HepG2 (cell line): ENCODE data around the gene IGSF11.

ENCODE experiments used
- E2F2 ChIP-seq: sonication (generic); formaldehyde crosslinking; IDR thresholded peaks from 2 replicates; pipeline ENCODE4 v1.4.0; 2020; ENCODE audit warnings: missing genetic modification reagents, borderline replicate concordance
- POLR2A ChIP-seq, 2 experiments: IDR thresholded peaks; 2 replicates each; pipeline ENCODE4 v1.6.1; 2011; ENCODE audit warnings: low read depth in 2 of 2, low read length in 2 of 2, mild to moderate bottlenecking in 1 of 2, moderate library complexity in 1 of 2; ENCODE audit not compliant: insufficient read depth in 1 of 2
- SSRP1 ChIP-seq: IDR thresholded peaks from 2 replicates; pipeline ENCODE4 v1.6.1; 2016; ENCODE audit warnings: control low read depth
- XBP1 ChIP-seq: sonication (generic); formaldehyde crosslinking; IDR thresholded peaks from 2 replicates; pipeline ENCODE4 v1.5.0; 2020; ENCODE audit warnings: missing genetic modification reagents
- ZNF354B ChIP-seq: sonication (generic); formaldehyde crosslinking; IDR thresholded peaks from 2 replicates; pipeline ENCODE4 v1.8.0; 2022; ENCODE audit warnings: mild to moderate bottlenecking, missing genetic modification reagents
- ZNF549 ChIP-seq: sonication (generic); formaldehyde crosslinking; IDR thresholded peaks from 2 replicates; pipeline ENCODE4 v1.5.0; 2020; ENCODE audit warnings: missing genetic modification reagents
- TF ChIP-seq, protein P1 (sequence below): sonication (generic); formaldehyde crosslinking; IDR thresholded peaks from 2 replicates; pipeline ENCODE4 v1.5.0; 2020; ENCODE audit warnings: mild to moderate bottlenecking, missing genetic modification reagents, moderate library complexity
- TF ChIP-seq, protein P2 (sequence below): sonication (generic); formaldehyde crosslinking; IDR thresholded peaks from 2 replicates; pipeline ENCODE4 v1.5.0; 2020; ENCODE audit warnings: missing genetic modification reagents

- TF ChIP-seq, protein P1, sequence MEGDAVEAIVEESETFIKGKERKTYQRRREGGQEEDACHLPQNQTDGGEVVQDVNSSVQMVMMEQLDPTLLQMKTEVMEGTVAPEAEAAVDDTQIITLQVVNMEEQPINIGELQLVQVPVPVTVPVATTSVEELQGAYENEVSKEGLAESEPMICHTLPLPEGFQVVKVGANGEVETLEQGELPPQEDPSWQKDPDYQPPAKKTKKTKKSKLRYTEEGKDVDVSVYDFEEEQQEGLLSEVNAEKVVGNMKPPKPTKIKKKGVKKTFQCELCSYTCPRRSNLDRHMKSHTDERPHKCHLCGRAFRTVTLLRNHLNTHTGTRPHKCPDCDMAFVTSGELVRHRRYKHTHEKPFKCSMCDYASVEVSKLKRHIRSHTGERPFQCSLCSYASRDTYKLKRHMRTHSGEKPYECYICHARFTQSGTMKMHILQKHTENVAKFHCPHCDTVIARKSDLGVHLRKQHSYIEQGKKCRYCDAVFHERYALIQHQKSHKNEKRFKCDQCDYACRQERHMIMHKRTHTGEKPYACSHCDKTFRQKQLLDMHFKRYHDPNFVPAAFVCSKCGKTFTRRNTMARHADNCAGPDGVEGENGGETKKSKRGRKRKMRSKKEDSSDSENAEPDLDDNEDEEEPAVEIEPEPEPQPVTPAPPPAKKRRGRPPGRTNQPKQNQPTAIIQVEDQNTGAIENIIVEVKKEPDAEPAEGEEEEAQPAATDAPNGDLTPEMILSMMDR (CRISPR knock-in tag) = no peak
- TF ChIP-seq E2F2 (CRISPR knock-in tag) = no peak
- TF ChIP-seq POLR2A (IDR thresholded peaks at IDR 0.05; ENCODE audit: insufficient read depth in 1 of 2, low read depth in 2 of 2, low read length in 2 of 2) = no peak
- TF ChIP-seq, protein P2, sequence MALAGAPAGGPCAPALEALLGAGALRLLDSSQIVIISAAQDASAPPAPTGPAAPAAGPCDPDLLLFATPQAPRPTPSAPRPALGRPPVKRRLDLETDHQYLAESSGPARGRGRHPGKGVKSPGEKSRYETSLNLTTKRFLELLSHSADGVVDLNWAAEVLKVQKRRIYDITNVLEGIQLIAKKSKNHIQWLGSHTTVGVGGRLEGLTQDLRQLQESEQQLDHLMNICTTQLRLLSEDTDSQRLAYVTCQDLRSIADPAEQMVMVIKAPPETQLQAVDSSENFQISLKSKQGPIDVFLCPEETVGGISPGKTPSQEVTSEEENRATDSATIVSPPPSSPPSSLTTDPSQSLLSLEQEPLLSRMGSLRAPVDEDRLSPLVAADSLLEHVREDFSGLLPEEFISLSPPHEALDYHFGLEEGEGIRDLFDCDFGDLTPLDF = no peak
- TF ChIP-seq ZNF354B = no peak
- TF ChIP-seq SSRP1 (CRISPR knock-in tag) = no peak
- no peak for TF ChIP-seq XBP1 (CRISPR knock-in tag)
- no peak for TF ChIP-seq ZNF549 (CRISPR knock-in tag)
Observed at GRCh38 chr3:118981494-118982134, 53.0 kb downstream of the IGSF11 start.
